Measurements from ENCODE around the gene SPEF1.

The SPEF1 gene

DNA sequence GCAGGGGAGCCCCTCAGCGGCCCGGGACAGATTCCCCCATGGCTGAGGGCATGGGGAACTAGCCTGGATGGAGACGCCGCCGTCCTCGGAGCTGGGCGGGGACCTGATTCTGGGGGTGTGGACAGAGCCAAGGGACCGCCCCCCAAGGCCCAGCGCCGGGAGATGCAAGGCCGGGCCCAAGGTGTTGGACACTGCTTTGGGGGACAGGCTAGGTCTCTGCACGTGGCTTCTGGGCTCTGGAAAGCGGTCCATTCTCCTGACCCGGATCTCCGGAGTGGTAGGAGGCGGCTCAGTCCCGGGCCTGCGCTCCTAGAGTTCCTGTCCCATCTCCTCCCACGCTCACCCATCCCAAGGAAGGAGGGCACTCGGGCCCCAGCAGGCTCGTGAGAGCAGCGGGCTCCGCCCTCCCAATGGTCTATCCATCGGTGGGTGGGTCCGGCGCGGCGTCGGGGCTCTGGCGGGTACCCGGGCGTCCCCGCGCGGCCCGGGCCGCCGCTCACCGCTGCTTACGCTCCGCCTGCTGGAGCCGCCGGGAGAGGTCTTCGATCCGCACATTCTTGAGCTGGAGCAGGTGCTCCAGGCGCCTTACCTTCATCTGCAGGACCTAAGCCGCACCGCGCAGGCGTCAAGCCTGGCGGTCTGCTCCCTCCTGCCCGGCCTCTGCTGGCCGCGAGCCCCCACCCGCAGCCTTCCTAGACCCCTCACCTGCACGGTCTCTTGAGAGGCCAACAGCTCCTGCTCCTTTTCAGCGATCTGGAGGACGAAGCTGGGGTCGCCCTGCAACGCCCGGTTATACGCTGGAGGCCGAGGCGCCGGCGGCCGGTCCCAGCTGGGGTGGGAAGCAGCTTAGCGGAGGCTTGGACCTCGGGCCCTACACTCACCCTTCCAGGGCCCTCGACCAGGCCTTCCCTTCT lies 3.3 kb downstream of the SPEF1 start:
- peak overlapping the region; percentile 75 for H2BK120ac ChIP-seq (ENCODE audit: low read depth, low read length)
- peak overlapping the region; percentile 95 for H3K14ac ChIP-seq (ENCODE audit: low read length)
- peaks cover 3 to 10% of the 10 kb centered on the region in 2 donors for H3K4me1 ChIP-seq (ENCODE audit: control insufficient read depth in 2 of 2, insufficient read depth in 1 of 2, low read depth in 1 of 2, low read length in 2 of 2)
- H3K9ac ChIP-seq (ENCODE audit: low read depth, low read length, poor library complexity), result peak overlapping the region; percentile 74
- peak overlapping the region; percentile 92 for H3K4me2 ChIP-seq (ENCODE audit: insufficient read depth, low read length, poor library complexity, severe bottlenecking)
- peak overlapping the region; percentile 97 for H2AFZ ChIP-seq (ENCODE audit: low read length)
- H3K9me3 ChIP-seq (replicated peaks in 1 of 2; ENCODE audit: control insufficient read depth in 2 of 2, insufficient read depth in 1 of 2, low read depth in 1 of 2, low read length in 2 of 2), result peaks cover 3 to 4% of the 10 kb centered on the region in 2 donors
- DNase-seq (ENCODE audit: low spot score), result peak; percentile 47
- H3K4me3 ChIP-seq (ENCODE audit: low read length in 2 of 2), result peak overlapping the region; percentile 37 to 79
- H3K23ac ChIP-seq (ENCODE audit: low read depth, low read length, poor library complexity), result peak overlapping the region; percentile 69
- H3K27me3 ChIP-seq (ENCODE audit: control insufficient read depth in 3 of 3, insufficient read depth in 3 of 3, low read depth in 1 of 3, low read length in 3 of 3), result peaks cover 2 to 51% (median 34%) of the 10 kb centered on the region in 3 experiments
- H3K36me3 ChIP-seq (replicated peaks in 1 of 2; ENCODE audit: control insufficient read depth in 2 of 2, insufficient read depth in 2 of 2, low read length in 2 of 2), result no peaks in the 10 kb centered on the region
- H2AK5ac ChIP-seq (ENCODE audit: low read depth, low read length), result peak overlapping the region; percentile 44
- H2BK12ac ChIP-seq (ENCODE audit: low read length), result peak overlapping the region; percentile 53
- H3K4ac ChIP-seq (ENCODE audit: low read length), result no peak overlapping the region
- H3K79me1 ChIP-seq (ENCODE audit: low read depth, low read length), result no peaks in the 10 kb centered on the region
- H4K91ac ChIP-seq (ENCODE audit: low read depth, low read length, poor library complexity), result no peak overlapping the region
- no peak overlapping the region for H2BK5ac ChIP-seq (ENCODE audit: low read length)
- WGBS, 2 donors (ENCODE audit: extremely low coverage in 2 of 2, insufficient read length in 2 of 2, insufficient replicate concordance in 1 of 2), result no CpG with 5 or more reads among the region's 70 CpGs
- no peak overlapping the region for H4K8ac ChIP-seq (ENCODE audit: low read depth, low read length)
- no peak overlapping the region for H3K27ac ChIP-seq (replicated peaks; ENCODE audit: low read length)
- H2BK15ac ChIP-seq (ENCODE audit: low read length), result peak overlapping the region; percentile 98
- H3K18ac ChIP-seq (ENCODE audit: low read length), result peak overlapping the region; percentile 92

DNA sequence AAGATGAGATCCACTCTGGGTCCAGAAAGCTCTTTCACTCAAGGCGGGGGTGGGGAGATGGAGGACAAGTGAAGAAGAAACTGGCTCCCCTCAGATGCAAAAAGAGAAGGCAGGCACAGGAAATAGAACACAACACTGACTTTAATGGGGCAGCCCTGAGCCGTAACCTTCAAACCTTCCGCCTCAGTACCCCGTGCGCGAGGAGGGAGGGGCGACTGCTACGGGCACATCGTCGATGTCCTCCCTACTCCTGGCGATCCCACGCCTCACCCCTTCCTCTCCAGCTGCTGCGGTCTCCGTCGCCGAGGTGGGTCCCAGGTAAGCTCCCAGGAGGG lies 3.9 kb downstream of the SPEF1 start:
- no peak overlapping the region for H2BK12ac ChIP-seq (ENCODE audit: low read length)

DNA sequence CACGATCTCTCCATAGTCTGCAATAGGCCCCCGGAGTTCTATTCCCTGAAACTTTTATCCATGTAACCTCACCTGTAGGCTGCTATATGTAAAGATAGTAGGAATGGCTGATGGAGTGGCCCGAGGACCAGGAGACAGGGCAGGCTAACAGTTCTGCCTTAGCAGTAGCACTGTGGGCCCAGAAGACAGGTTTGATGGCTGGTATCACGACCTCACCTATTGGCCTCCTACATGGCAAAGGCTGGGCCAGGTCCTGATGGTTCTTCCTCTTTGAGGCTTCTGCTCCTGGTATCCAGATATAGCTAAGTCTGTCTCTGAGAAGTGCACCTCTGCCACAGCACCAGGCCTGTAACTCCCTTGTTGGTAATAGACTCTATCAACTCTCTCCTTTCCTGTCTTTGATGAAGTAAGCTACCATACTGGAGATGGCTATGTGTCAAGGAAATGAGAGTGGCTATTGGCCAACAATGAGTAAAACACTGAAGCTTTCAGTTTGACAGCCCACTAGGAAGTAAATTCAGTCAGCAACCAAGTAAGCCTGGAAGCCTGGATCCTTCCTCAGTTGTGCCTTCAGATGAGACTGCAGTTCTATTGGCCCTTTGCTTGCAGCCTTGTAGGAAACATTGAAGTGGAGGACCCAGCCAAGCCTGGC lies 5.7 kb downstream of the SPEF1 start:
- H2AK5ac ChIP-seq (ENCODE audit: low read depth, low read length), result no peak overlapping the region
- no peak overlapping the region for H3K4ac ChIP-seq (ENCODE audit: low read length)

More for the DNA sequence above, 3.9 kb downstream of the SPEF1 start:
- peak overlapping the region; percentile 37 to 79 for H3K4me3 ChIP-seq (ENCODE audit: low read length in 2 of 2)
- H3K23ac ChIP-seq (ENCODE audit: low read depth, low read length, poor library complexity), result peak overlapping the region; percentile 69
- peak overlapping the region; percentile 74 for H3K9ac ChIP-seq (ENCODE audit: low read depth, low read length, poor library complexity)
- H3K27me3 ChIP-seq (ENCODE audit: control insufficient read depth in 3 of 3, insufficient read depth in 3 of 3, low read depth in 1 of 3, low read length in 3 of 3), result peaks cover 2 to 53% (median 34%) of the 10 kb centered on the region in 3 experiments
- H2BK120ac ChIP-seq (ENCODE audit: low read depth, low read length), result peak overlapping the region; percentile 75
- peak overlapping the region; percentile 44 for H2AK5ac ChIP-seq (ENCODE audit: low read depth, low read length)
- no peaks in the 10 kb centered on the region for H3K79me1 ChIP-seq (ENCODE audit: low read depth, low read length)
- H3K4me1 ChIP-seq (ENCODE audit: control insufficient read depth in 2 of 2, insufficient read depth in 1 of 2, low read depth in 1 of 2, low read length in 2 of 2), result peaks cover 3 to 10% of the 10 kb centered on the region in 2 donors
- H2BK5ac ChIP-seq (ENCODE audit: low read length), result no peak overlapping the region
- H3K18ac ChIP-seq (ENCODE audit: low read length), result peak overlapping the region; percentile 92
- no CpG with 5 or more reads among the region's 16 CpGs for WGBS, 2 donors (ENCODE audit: extremely low coverage in 2 of 2, insufficient read length in 2 of 2, insufficient replicate concordance in 1 of 2)
- H3K27ac ChIP-seq (replicated peaks; ENCODE audit: low read length), result no peak overlapping the region
- no peak for DNase-seq (ENCODE audit: low spot score)
- no peaks in the 10 kb centered on the region for H3K36me3 ChIP-seq (replicated peaks in 1 of 2; ENCODE audit: control insufficient read depth in 2 of 2, insufficient read depth in 2 of 2, low read length in 2 of 2)
- peaks cover 3 to 4% of the 10 kb centered on the region in 2 donors for H3K9me3 ChIP-seq (replicated peaks in 1 of 2; ENCODE audit: control insufficient read depth in 2 of 2, insufficient read depth in 1 of 2, low read depth in 1 of 2, low read length in 2 of 2)
- H3K14ac ChIP-seq (ENCODE audit: low read length), result peak overlapping the region; percentile 95
- H2AFZ ChIP-seq (ENCODE audit: low read length), result peak overlapping the region; percentile 97
- H4K8ac ChIP-seq (ENCODE audit: low read depth, low read length), result peak overlapping the region; percentile 48
- peak overlapping the region; percentile 92 for H3K4me2 ChIP-seq (ENCODE audit: insufficient read depth, low read length, poor library complexity, severe bottlenecking)
- peak overlapping the region; percentile 98 for H2BK15ac ChIP-seq (ENCODE audit: low read length)
- no peak overlapping the region for H4K91ac ChIP-seq (ENCODE audit: low read depth, low read length, poor library complexity)
- H3K4ac ChIP-seq (ENCODE audit: low read length), result no peak overlapping the region

DNA sequence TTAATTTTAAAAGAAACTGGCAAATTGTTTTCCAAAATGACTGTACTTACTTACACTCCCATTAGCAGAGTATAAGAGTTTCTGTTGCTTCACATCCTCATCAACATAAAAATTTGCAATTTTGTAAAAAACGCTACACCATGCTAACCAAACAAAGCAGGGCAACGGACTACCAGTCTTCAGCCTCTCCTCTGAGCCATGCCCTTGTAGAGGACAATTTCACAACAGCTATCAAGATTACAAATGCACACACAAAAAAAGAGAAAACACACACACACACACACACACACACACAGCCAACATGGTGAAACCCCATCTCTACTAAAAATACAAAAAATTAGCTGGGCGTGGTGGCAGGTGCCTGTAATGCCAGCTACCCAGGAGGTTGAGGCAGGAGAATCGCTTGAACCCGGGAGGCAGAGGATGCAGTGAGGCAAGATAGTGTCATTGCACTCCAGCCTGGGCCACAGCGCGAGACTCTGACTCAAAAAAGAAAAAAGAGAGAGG lies 9.6 kb downstream of the SPEF1 start:
- WGBS, 2 donors (ENCODE audit: extremely low coverage in 2 of 2, insufficient read length in 2 of 2, insufficient replicate concordance in 1 of 2), result no CpG with 5 or more reads among the region's 7 CpGs
- H3K27ac ChIP-seq (replicated peaks; ENCODE audit: low read length), result no peak overlapping the region

More for the DNA sequence above, 5.7 kb downstream of the SPEF1 start:
- H3K23ac ChIP-seq (ENCODE audit: low read depth, low read length, poor library complexity), result no peak overlapping the region
- no peak overlapping the region for H3K14ac ChIP-seq (ENCODE audit: low read length)
- H2BK5ac ChIP-seq (ENCODE audit: low read length), result no peak overlapping the region
- no peak overlapping the region for H2BK12ac ChIP-seq (ENCODE audit: low read length)
- WGBS, 2 donors (ENCODE audit: extremely low coverage in 2 of 2, insufficient read length in 2 of 2, insufficient replicate concordance in 1 of 2), result no CpG with 5 or more reads among the region's 4 CpGs
- H3K9me3 ChIP-seq (replicated peaks in 1 of 2; ENCODE audit: control insufficient read depth in 2 of 2, insufficient read depth in 1 of 2, low read depth in 1 of 2, low read length in 2 of 2), result peaks cover 3 to 4% of the 10 kb centered on the region in 2 donors
- no peak overlapping the region for H3K18ac ChIP-seq (ENCODE audit: low read length)
- peaks cover 2 to 53% (median 34%) of the 10 kb centered on the region in 3 experiments for H3K27me3 ChIP-seq (ENCODE audit: control insufficient read depth in 3 of 3, insufficient read depth in 3 of 3, low read depth in 1 of 3, low read length in 3 of 3)
- H3K36me3 ChIP-seq (replicated peaks in 1 of 2; ENCODE audit: control insufficient read depth in 2 of 2, insufficient read depth in 2 of 2, low read length in 2 of 2), result no peaks in the 10 kb centered on the region
- no peaks in the 10 kb centered on the region for H3K79me1 ChIP-seq (ENCODE audit: low read depth, low read length)
- H3K4me1 ChIP-seq (ENCODE audit: control insufficient read depth in 2 of 2, insufficient read depth in 1 of 2, low read depth in 1 of 2, low read length in 2 of 2), result peaks cover 0 to 7% of the 10 kb centered on the region in 2 donors
- no peak overlapping the region for H2AFZ ChIP-seq (ENCODE audit: low read length)
- H4K8ac ChIP-seq (ENCODE audit: low read depth, low read length), result no peak overlapping the region
- DNase-seq (ENCODE audit: low spot score), result no peak
- H4K91ac ChIP-seq (ENCODE audit: low read depth, low read length, poor library complexity), result no peak overlapping the region
- no peak overlapping the region for H2BK120ac ChIP-seq (ENCODE audit: low read depth, low read length)
- H3K4me2 ChIP-seq (ENCODE audit: insufficient read depth, low read length, poor library complexity, severe bottlenecking), result no peak overlapping the region
- no peak overlapping the region for H3K4me3 ChIP-seq (ENCODE audit: low read length in 2 of 2)
- no peak overlapping the region for H3K9ac ChIP-seq (ENCODE audit: low read depth, low read length, poor library complexity)
- H3K27ac ChIP-seq (replicated peaks; ENCODE audit: low read length), result no peak overlapping the region
- H2BK15ac ChIP-seq (ENCODE audit: low read length), result no peak overlapping the region

More for the DNA sequence above, 9.6 kb downstream of the SPEF1 start:
- Histone ChIP-seq H3K9me3 (replicated peaks in 1 of 2; ENCODE audit: control insufficient read depth in 2 of 2, insufficient read depth in 1 of 2, low read depth in 1 of 2, low read length in 2 of 2) (peaks cover 3 to 4% of the 10 kb centered on the region in 2 donors), H3K14ac (ENCODE audit: low read length) (no peak overlapping the region), H2AK5ac (ENCODE audit: low read depth, low read length) (no peak overlapping the region), H2BK120ac (ENCODE audit: low read depth, low read length) (no peak overlapping the region), H3K4me3 (ENCODE audit: low read length in 2 of 2) (no peak overlapping the region), H4K8ac (ENCODE audit: low read depth, low read length) (no peak overlapping the region), H2BK5ac (ENCODE audit: low read length) (no peak overlapping the region), H2AFZ (ENCODE audit: low read length) (no peak overlapping the region), H4K91ac (ENCODE audit: low read depth, low read length, poor library complexity) (no peak overlapping the region), H3K4ac (ENCODE audit: low read length) (no peak overlapping the region), H3K36me3 (replicated peaks in 1 of 2; ENCODE audit: control insufficient read depth in 2 of 2, insufficient read depth in 2 of 2, low read length in 2 of 2) (no peaks in the 10 kb centered on the region), H2BK15ac (ENCODE audit: low read length) (no peak overlapping the region), H2BK12ac (ENCODE audit: low read length) (no peak overlapping the region), H3K79me1 (ENCODE audit: low read depth, low read length) (peaks cover 6% of the 10 kb centered on the region), H3K18ac (ENCODE audit: low read length) (no peak overlapping the region), H3K4me1 (ENCODE audit: control insufficient read depth in 2 of 2, insufficient read depth in 1 of 2, low read depth in 1 of 2, low read length in 2 of 2) (peaks cover 8 to 9% of the 10 kb centered on the region in 2 donors), H3K27me3 (ENCODE audit: control insufficient read depth in 3 of 3, insufficient read depth in 3 of 3, low read depth in 1 of 3, low read length in 3 of 3) (peaks cover 0 to 22% (median 0%) of the 10 kb centered on the region in 3 experiments), H3K23ac (ENCODE audit: low read depth, low read length, poor library complexity) (no peak overlapping the region), H3K4me2 (ENCODE audit: insufficient read depth, low read length, poor library complexity, severe bottlenecking) (no peak overlapping the region), H3K9ac (ENCODE audit: low read depth, low read length, poor library complexity) (no peak overlapping the region)
- no peak for DNase-seq (ENCODE audit: low spot score)
